IMR-90 (cell line): Measurements from ENCODE around the gene SHB. TPM values are rescaled to one million over a fixed set of nuclear protein-coding genes. Genes with fewer than 3 reads are reported as not detected.
"Not testable (repeated sequence)": the region's sequence is repeated elsewhere in the genome, so short reads cannot be mapped to it uniquely, and the experiment has no call there.

Source experiments
- ATAC-seq: fragments of 200-7000 bp; cut with Tn5 transposase; 2 replicates; pipeline ENCODE4 v1.9.1; 2020; ENCODE audit warnings: low read depth, mild to moderate bottlenecking, moderate library complexity
- BruUV-seq: library from RNA; stranded (reverse); fragments of 400-500 nt; replicated peaks from 2 replicates; lab custom pipeline; 2021; lab: Mats Ljungman, UMichigan
- CTCF ChIA-PET: fragments of 300-600 bp; formaldehyde crosslinking; extraction: SDS; loops from one replicate; lab custom pipeline; 2021; ENCODE audit warnings: antibody characterized with exemption; lab: Yijun Ruan, JAX
- POLR2A ChIA-PET: fragments of 300-600 bp; sonication (Branson Sonifier 250); formaldehyde crosslinking; loops from one replicate; lab custom pipeline; 2022; ENCODE audit warnings: antibody characterized with exemption; ENCODE audit not compliant: unreplicated experiment; lab: Charles Lee
- DNase-seq: peaks from one replicate; pipeline ENCODE4 v3.0.0; 2013
- H2AFZ ChIP-seq: replicated peaks from 2 replicates; pipeline ENCODE3; 2013; ENCODE audit warnings: low read length, mild to moderate bottlenecking; ENCODE audit not compliant: poor library complexity
- H2AK5ac ChIP-seq: 2 replicates; pipeline ENCODE4 v1.6.1; 2013; ENCODE audit warnings: low read depth, low read length, inconsistent platforms
- H2AK9ac ChIP-seq: replicated peaks from 2 replicates; pipeline ENCODE3; 2013; ENCODE audit warnings: mild to moderate bottlenecking, low read depth, low read length, moderate library complexity; ENCODE audit not compliant: poor library complexity
- H2BK120ac ChIP-seq: 2 replicates; pipeline ENCODE4 v1.6.1; 2013; ENCODE audit warnings: low read depth, low read length, inconsistent platforms
- H2BK15ac ChIP-seq: 3 replicates; pipeline ENCODE4 v1.6.1; 2013; ENCODE audit warnings: low read depth, low read length, inconsistent platforms
- H2BK20ac ChIP-seq: 2 replicates; pipeline ENCODE4 v1.6.1; 2013; ENCODE audit warnings: low read depth, mild to moderate bottlenecking, inconsistent platforms, low read length, moderate library complexity
- H2BK5ac ChIP-seq: 2 replicates; pipeline ENCODE4 v1.6.1; 2013; ENCODE audit warnings: mild to moderate bottlenecking, low read depth, low read length, inconsistent platforms; ENCODE audit not compliant: poor library complexity, severe bottlenecking
- H3K14ac ChIP-seq: replicated peaks from 2 replicates; pipeline ENCODE4 v1.6.1; 2013; ENCODE audit warnings: low read depth, low read length, inconsistent platforms
- H3K18ac ChIP-seq: 2 replicates; pipeline ENCODE4 v1.6.1; 2013; ENCODE audit warnings: low read depth, low read length, control low read depth
- H3K23ac ChIP-seq: 2 replicates; pipeline ENCODE4 v1.6.1; 2013; ENCODE audit warnings: low read depth, low read length, inconsistent platforms
- H3K27ac ChIP-seq: 2 replicates; pipeline ENCODE4 v1.5.1; 2013; ENCODE audit warnings: mild to moderate bottlenecking, control low read depth, low read length; ENCODE audit not compliant: insufficient read depth
- H3K27me3 ChIP-seq: 2 replicates; pipeline ENCODE4 v1.6.1; 2013; ENCODE audit warnings: low read length; ENCODE audit not compliant: control insufficient read depth, insufficient read depth
- H3K36me3 ChIP-seq: 2 replicates; pipeline ENCODE4 v1.6.1; 2013; ENCODE audit warnings: low read length, mixed read lengths; ENCODE audit not compliant: control insufficient read depth, insufficient read depth
- H3K4ac ChIP-seq: 2 replicates; pipeline ENCODE4 v1.6.1; 2013; ENCODE audit warnings: low read depth, low read length, inconsistent platforms
- H3K4me1 ChIP-seq: 2 replicates; pipeline ENCODE4 v1.6.1; 2013; ENCODE audit warnings: low read length, mixed read lengths; ENCODE audit not compliant: control insufficient read depth, insufficient read depth
- H3K4me2 ChIP-seq: 2 replicates; pipeline ENCODE4 v1.6.1; 2013; ENCODE audit warnings: low read depth, mild to moderate bottlenecking, control low read depth, low read length, moderate library complexity
- H3K4me3 ChIP-seq: 2 replicates; pipeline ENCODE4 v1.5.1; 2013; ENCODE audit warnings: low read depth, mild to moderate bottlenecking, control low read depth, low read length, moderate library complexity; ENCODE audit not compliant: insufficient read depth
- H3K56ac ChIP-seq: 2 replicates; pipeline ENCODE4 v1.6.1; 2013; ENCODE audit warnings: low read length, inconsistent platforms; ENCODE audit not compliant: insufficient read depth; ENCODE audit errors: extremely low read depth
- H3K79me1 ChIP-seq, 2 experiments: 2 replicates each; pipeline ENCODE4 v1.6.1; 2013; ENCODE audit warnings: low read length in 2 of 2, inconsistent platforms in 1 of 2, low read depth in 1 of 2
- H3K9ac ChIP-seq: 2 replicates; pipeline ENCODE4 v1.6.1; 2013; ENCODE audit warnings: low read depth, low read length, control low read depth
- H3K9me1 ChIP-seq: 2 replicates; pipeline ENCODE4 v1.6.1; 2013; ENCODE audit warnings: low read length, inconsistent platforms; ENCODE audit not compliant: insufficient read depth
- H3K9me3 ChIP-seq: 2 replicates; pipeline ENCODE4 v1.6.1; 2013; ENCODE audit warnings: low read length; ENCODE audit not compliant: control insufficient read depth, insufficient read depth
- H4K20me1 ChIP-seq: 2 replicates; pipeline ENCODE4 v1.6.1; 2013; ENCODE audit warnings: low read length, inconsistent platforms; ENCODE audit not compliant: insufficient read depth
- H4K5ac ChIP-seq: 2 replicates; pipeline ENCODE4 v1.6.1; 2013; ENCODE audit warnings: mild to moderate bottlenecking, low read depth, low read length, control low read depth
- H4K8ac ChIP-seq, 2 experiments: 2 replicates each; pipeline ENCODE4 v1.6.1; 2013; ENCODE audit warnings: low read depth in 2 of 2, low read length in 2 of 2, control low read depth in 1 of 2, inconsistent platforms in 1 of 2
- H4K91ac ChIP-seq: 2 replicates; pipeline ENCODE4 v1.6.1; 2013; ENCODE audit warnings: low read depth, low read length, inconsistent platforms; ENCODE audit not compliant: insufficient read depth
- WGBS, 2 experiments: methylation state at CpG; one replicate each; pipeline versions ENCODE4 v1.1.5 to v1.1.7; 2013; ENCODE audit warnings: missing lambda C conversion rate in 2 of 2; ENCODE audit not compliant: insufficient read length in 1 of 2; ENCODE audit errors: extremely low coverage in 2 of 2; 5-methylcytosine and 5-hydroxymethylcytosine counted together
- dilution Hi-C: fragments of 300-500 bp; cut with HindIII; formaldehyde crosslinking; loops from one replicate; pipeline ENCODE4 v1.14.3; 2018; ENCODE audit warnings: low sequenced_read_pairs; ENCODE audit not compliant: unreplicated experiment
- in situ Hi-C: fragments of 300-500 bp; cut with MboI; formaldehyde crosslinking; loops from 3 replicates; pipeline ENCODE4 v1.14.3; 2019; ENCODE audit warnings: low sequenced_read_pairs, inconsistent platforms, mixed read lengths
- intact Hi-C: fragments of 100-400 bp; cut with micrococcal nuclease; formaldehyde crosslinking; loops from 2 replicates; pipeline ENCODE4 v1.10.0; 2022
- polyA plus RNA-seq, 3 experiments: library from polyadenylated mRNA; depleted of rRNA; stranded (reverse); fragments of >200 nt; gene quantifications; 2 replicates each; pipeline ENCODE4 v1.2.3, GENCODE V29; 2012; ENCODE audit warnings: low replicate concordance in 1 of 3
- total RNA-seq: library from RNA; depleted of rRNA; stranded (reverse); fragments of >200 nt; gene quantifications from 2 replicates; pipeline ENCODE4 v1.2.3, GENCODE V29; 2012

Gene SHB
- total and polyA plus RNA-seq, 2 of the 4 experiments (the other 2 are of a cell fraction) = 6.1 to 20.4 TPM

DNA sequence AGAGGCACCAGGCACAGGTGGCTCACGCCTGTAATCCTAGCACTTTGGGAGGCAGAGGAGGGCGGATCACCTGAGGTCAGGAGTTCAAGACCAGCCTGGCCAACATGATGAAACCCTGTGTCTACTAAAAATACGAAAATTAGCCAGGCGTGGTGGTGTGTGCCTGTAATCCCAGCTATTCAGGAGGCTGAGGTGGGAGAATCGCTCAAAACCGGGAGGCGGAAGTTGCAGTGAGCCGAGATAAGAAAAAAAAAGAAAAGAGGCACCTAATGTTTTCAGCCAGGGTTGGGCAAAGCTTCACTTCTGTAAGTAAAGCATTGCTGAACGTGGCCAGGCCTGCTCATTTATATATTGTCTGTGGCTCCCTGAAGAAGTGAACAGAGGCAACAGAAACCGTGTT, 23.1 kb downstream of the SHB start:
- Histone ChIP-seq H3K4ac (peak overlapping the region; percentile 87; the same call in 1 of the 2 replicates), H4K8ac (peak overlapping the region in 1 of 2 experiments; percentile 42; a peak in 1 of 4 replicates), H2BK120ac (peak overlapping the region; percentile 87; the same call in 1 of the 2 replicates), H3K23ac (peak overlapping the region; percentile 4; the same call in 1 of the 2 replicates), H4K20me1 (peaks cover 70% of the 10 kb centered on the region), H2BK15ac (peak overlapping the region; percentile 23; the same call in 2 of the 3 replicates), H3K9me1 (peaks cover 54% of the 10 kb centered on the region), H3K14ac (peak overlapping the region; percentile 47; the same call in 1 of the 2 replicates), H2BK20ac (peak overlapping the region; percentile 71), H3K4me1 (peaks cover 26% of the 10 kb centered on the region), H3K79me1 (peaks cover 32 to 93% of the 10 kb centered on the region in 2 experiments; a peak in 3 of 4 replicates), H4K91ac (0 out of 2 replicates have a peak overlapping the region, but pooled peaks have one; percentile 35)
- H3K18ac ChIP-seq, H3K27me3 ChIP-seq, H4K5ac ChIP-seq, H3K36me3 ChIP-seq, H3K4me2 ChIP-seq, H3K4me3 ChIP-seq, in situ Hi-C loops, H3K27ac ChIP-seq, DNase-seq, H2BK5ac ChIP-seq, ATAC-seq, BruUV-seq, H3K9ac ChIP-seq, H2AK9ac ChIP-seq, H2AFZ ChIP-seq, dilution Hi-C loops, POLR2A ChIA-PET, H3K56ac ChIP-seq, H2AK5ac ChIP-seq, CTCF ChIA-PET, H3K9me3 ChIP-seq: not testable (repeated sequence)
- WGBS, 2 experiments = 92% methylated on average over 9 of the region's 10 CpGs; no CpG with 5 or more reads in 1 of the 2 experiments
- intact Hi-C loops = loop anchor here (2.0 kb wide), 1 partner anchor 19 kb away; no protein-coding TSS in a partner anchor
